Spleen (tissue), 11 donors: ENCODE measurements around the gene ME3. TPM values are rescaled to one million over a fixed set of nuclear protein-coding genes. Genes with fewer than 3 reads are reported as not detected.
"Not testable (repeated sequence)": the region's sequence is repeated elsewhere in the genome, so short reads cannot be mapped to it uniquely, and the experiment has no call there.

Experiments used
- DNase-seq: peaks from one replicate; pipeline ENCODE4 v3.0.0-alpha.2; 2020
- H3K27ac ChIP-seq, 8 donors: fragments of 200-600 bp; sonication (generic) in 7 of 8; 1 replicate in 4 of 8; 2 replicates in 4 of 8; pipeline versions ENCODE4 v1.5.0 to v1.8.0; 2016 to 2021; ENCODE audit warnings: inconsistent platforms in 4 of 8, mild to moderate bottlenecking in 4 of 8, moderate library complexity in 1 of 8
- H3K27me3 ChIP-seq, 7 donors: fragments of 200-600 bp; sonication (generic) in 6 of 7; replicated peaks in 1 of 7; 1 replicate in 4 of 7; 2 replicates in 3 of 7; pipeline versions ENCODE4 v1.5.0 to v1.8.0; 2016 to 2021; ENCODE audit warnings: inconsistent platforms in 3 of 7, mild to moderate bottlenecking in 1 of 7
- H3K36me3 ChIP-seq, 6 donors: fragments of 200-600 bp; sonication (generic) in 5 of 6; 1 replicate in 4 of 6; 2 replicates in 2 of 6; pipeline versions ENCODE4 v1.5.0 to v1.8.0; 2016 to 2021; ENCODE audit warnings: inconsistent platforms in 2 of 6
- H3K4me1 ChIP-seq, 6 donors: fragments of 200-600 bp; sonication (generic) in 5 of 6; 1 replicate in 3 of 6; 2 replicates in 3 of 6; pipeline versions ENCODE4 v1.5.0 to v1.8.0; 2016 to 2021; ENCODE audit warnings: inconsistent platforms in 3 of 6
- H3K4me3 ChIP-seq, 8 donors: fragments of 200-600 bp; sonication (generic) in 7 of 8; 1 replicate in 4 of 8; 2 replicates in 4 of 8; pipeline versions ENCODE4 v1.5.0 to v1.8.0; 2016 to 2021; ENCODE audit warnings: inconsistent platforms in 4 of 8, mild to moderate bottlenecking in 4 of 8, moderate library complexity in 2 of 8
- H3K9me3 ChIP-seq, 8 donors: fragments of 200-600 bp; sonication (generic) in 7 of 8; 1 replicate in 4 of 8; 2 replicates in 4 of 8; pipeline versions ENCODE4 v1.5.0 to v1.8.0; 2016 to 2021; ENCODE audit warnings: inconsistent platforms in 4 of 8
- CTCF ChIP-seq, 11 experiments: fragments of 200-600 bp in 7 of 11; fragments of 450-650 bp in 4 of 11; sonication (generic) in 4 of 11; IDR thresholded peaks in 8 of 11; conservative IDR thresholded peaks in 3 of 11; 1 replicate in 7 of 11; 2 replicates in 4 of 11; pipeline versions ENCODE4 v1.4.0 to v1.8.0; 2016 to 2021; ENCODE audit warnings: antibody characterized with exemption in 11 of 11, inconsistent platforms in 4 of 11, mild to moderate bottlenecking in 1 of 11
- POLR2A ChIP-seq, 3 donors: fragments of 450-650 bp; IDR thresholded peaks; one replicate each; pipeline ENCODE4 v1.5.1; 2017; ENCODE audit warnings: antibody characterized with exemption in 3 of 3, mild to moderate bottlenecking in 1 of 3
- POLR2AphosphoS5 ChIP-seq, 3 donors: sonication (generic); formaldehyde crosslinking; IDR thresholded peaks; one replicate each; pipeline ENCODE4 v1.5.1; 2017; ENCODE audit warnings: antibody characterized with exemption in 3 of 3
- WGBS, 5 donors: extraction: QIAGEN DNeasy Blood & Tissue Kit in 3 of 5; methylation state at CpG; one replicate each; pipeline versions ENCODE4 v1.1.5 to v1.1.7; 2013 to 2018; 5-methylcytosine and 5-hydroxymethylcytosine counted together
- intact Hi-C: fragments of 100-400 bp; cut with DNase I; formaldehyde crosslinking; loops from one replicate; pipeline ENCODE4 v1.15.0; 2023; ENCODE audit warnings: low total_unique reads
- polyA plus RNA-seq, 3 donors: library from polyadenylated mRNA; stranded (reverse); fragments of 200-250 nt; gene quantifications; one replicate each; pipeline ENCODE4 v1.2.1, GENCODE V29; 2013
- total RNA-seq, 7 donors: library from RNA; depleted of rRNA in 3 of 7; stranded (reverse); fragments of >200 nt in 3 of 7; fragmentation: NEBNext Ultra II Directional in 4 of 7; extraction: Animal tissue kit (Norgen Biotek cat#: 25700) in 4 of 7; gene quantifications; one replicate each; pipeline versions ENCODE4 v1.1.0 to v1.2.1, GENCODE V29; 2016 to 2021
- donor health status: healthy with polysubstance abuse.
- donor health status: DM: no; HTN: no; CAD: no; lungs with moderate emphysema.
- donor health status: DM: no; HTN: no; CAD: no.
- donor health status: Bipolar disorder and iron deficiency.
- donor health status: healthy.
- donor health status: DM: no; HTN: no; CAD: no.
- donor health status: DM: yes; HTN: yes; CAD: no.

Gene ME3
- total and polyA plus RNA-seq, 10 donors = 6.4 to 25.9 (median 18.3) TPM

GRCh38 chr11:86660736-86661135, 11.7 kb downstream of the ME3 start:
- 47 to 89% (median 83%) methylated on average over 2 of the region's 2 CpGs for WGBS, 5 donors
- Histone ChIP-seq H3K9me3 (no peaks in the 10 kb centered on the region), H3K4me3 (no peak overlapping the region), H3K27me3 (no peaks in the 10 kb centered on the region), H3K4me1 (no peaks in the 10 kb centered on the region), H3K36me3 (no peaks in the 10 kb centered on the region), H3K27ac (no peak overlapping the region)
- intact Hi-C loops = no loop called here
- DNase-seq = no peak
- TF ChIP-seq POLR2AphosphoS5 (IDR thresholded peaks at IDR 0.05) (no peak), POLR2A (IDR thresholded peaks at IDR 0.05) (no peak), CTCF (IDR thresholded peaks at IDR 0.05 in 8 of 11, conservative IDR thresholded peaks at IDR 0.05 in 3 of 11) (no peak)

DNA sequence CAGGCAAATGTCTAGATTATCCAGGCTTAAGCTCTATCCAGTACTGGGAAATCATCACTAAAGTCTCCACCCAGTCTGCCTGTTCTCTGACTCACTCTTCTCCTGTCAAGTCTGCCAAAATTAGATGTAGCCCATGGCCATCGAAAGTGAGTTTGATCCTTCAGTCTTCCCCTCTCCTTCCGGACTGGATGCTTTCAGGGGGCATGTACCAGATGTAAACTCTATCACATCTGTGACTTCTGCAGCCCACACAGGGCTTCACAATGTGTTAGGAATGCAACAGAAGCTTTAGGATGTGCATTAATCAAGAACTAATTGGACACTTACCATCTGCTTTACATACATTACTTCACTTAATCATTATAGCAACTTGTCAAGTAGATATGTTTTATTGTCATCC, 12.3 kb downstream of the ME3 start:
- no peak for DNase-seq
- TF ChIP-seq CTCF (IDR thresholded peaks at IDR 0.05 in 8 of 11, conservative IDR thresholded peaks at IDR 0.05 in 3 of 11) (no peak), POLR2A (IDR thresholded peaks at IDR 0.05) (no peak), POLR2AphosphoS5 (IDR thresholded peaks at IDR 0.05) (no peak)
- H3K4me1 ChIP-seq = no peaks in the 10 kb centered on the region
- intact Hi-C loops = no loop called here
- H3K27ac ChIP-seq = no peak overlapping the region
- H3K27me3 ChIP-seq = no peaks in the 10 kb centered on the region
- no peak overlapping the region for H3K4me3 ChIP-seq
- 68 to 84% (median 73%) methylated on average over 2 of the region's 2 CpGs for WGBS, 5 donors
- H3K9me3 ChIP-seq = no peaks in the 10 kb centered on the region
- H3K36me3 ChIP-seq = no peaks in the 10 kb centered on the region

DNA sequence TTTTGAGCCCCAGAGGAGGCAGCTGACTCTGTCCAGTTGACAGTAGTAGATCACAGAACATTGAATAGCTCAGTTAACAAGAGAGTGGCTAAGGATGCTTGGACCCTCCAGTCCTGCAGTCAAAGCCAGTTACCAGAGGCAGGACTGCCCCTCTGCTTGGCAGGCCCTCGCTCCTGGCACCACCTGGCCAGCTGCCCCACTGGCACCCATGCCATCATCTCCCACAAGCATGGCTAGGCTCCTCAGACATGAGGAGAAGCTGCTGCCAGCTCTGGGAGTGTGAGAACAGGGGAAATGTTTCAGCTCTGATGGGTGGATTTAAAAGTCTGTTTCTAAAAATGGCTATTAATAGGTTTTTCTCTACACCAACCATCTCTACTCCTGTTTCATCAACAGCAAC, 13.9 kb downstream of the ME3 start:
- no peaks in the 10 kb centered on the region for H3K27me3 ChIP-seq
- H3K4me3 ChIP-seq = no peak overlapping the region
- intact Hi-C loops = no loop called here
- no peak for DNase-seq
- TF ChIP-seq POLR2AphosphoS5 (IDR thresholded peaks at IDR 0.05) = no peak
- no peak for TF ChIP-seq POLR2A (IDR thresholded peaks at IDR 0.05)
- TF ChIP-seq CTCF (IDR thresholded peaks at IDR 0.05 in 8 of 11, conservative IDR thresholded peaks at IDR 0.05 in 3 of 11) = no peak
- no peaks in the 10 kb centered on the region for H3K36me3 ChIP-seq
- no peak overlapping the region for H3K27ac ChIP-seq
- no peaks in the 10 kb centered on the region for H3K9me3 ChIP-seq
- 67 to 92% (median 83%) methylated on average over 1 of the region's 1 CpG for WGBS, 5 donors
- H3K4me1 ChIP-seq = no peaks in the 10 kb centered on the region

DNA sequence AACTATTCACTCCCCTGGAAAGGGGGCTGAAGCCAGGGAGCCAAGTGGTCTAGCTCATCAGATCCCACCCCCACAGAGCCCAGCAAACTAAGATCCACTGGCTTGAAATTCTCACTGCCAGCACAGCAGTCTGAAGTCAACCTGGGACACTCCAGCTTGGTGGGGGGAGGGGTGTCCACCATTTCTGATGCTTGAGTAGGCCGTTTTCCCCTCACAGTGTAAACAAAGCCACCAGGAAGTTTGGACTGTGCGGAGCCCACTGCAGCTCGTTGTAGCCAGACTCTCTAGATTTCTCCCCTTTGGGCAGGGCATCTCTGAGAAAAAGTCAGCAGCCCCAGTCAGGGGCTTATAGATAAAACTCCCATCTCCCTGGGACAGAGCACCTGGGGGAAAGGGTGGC, 27.2 kb downstream of the ME3 start:
- H3K36me3 ChIP-seq, H3K27me3 ChIP-seq, DNase-seq, intact Hi-C loops, H3K9me3 ChIP-seq, H3K4me3 ChIP-seq, H3K27ac ChIP-seq, H3K4me1 ChIP-seq: not testable (repeated sequence)
- WGBS, 5 donors = 62 to 88% (median 71%) methylated on average over 3 of the region's 3 CpGs

DNA sequence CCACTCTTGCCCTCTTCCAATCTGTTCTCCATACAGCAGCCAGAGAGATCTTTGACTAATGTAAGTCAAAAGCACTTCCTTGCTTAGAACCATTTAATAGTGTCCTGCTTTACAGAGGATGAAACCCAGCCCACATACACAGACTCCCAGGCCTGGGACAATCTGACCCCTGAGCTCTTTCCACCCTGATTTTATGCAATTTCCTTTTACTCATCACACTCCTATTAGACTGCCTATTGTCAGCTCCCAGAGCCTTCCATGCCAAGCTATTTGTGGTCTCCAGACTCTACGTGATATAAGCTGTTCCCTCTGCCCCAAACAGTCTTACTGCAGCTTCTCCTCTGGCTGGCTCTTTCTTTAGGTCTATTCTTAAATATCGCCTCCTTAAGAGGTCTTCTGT, 28.1 kb downstream of the ME3 start:
- no peaks in the 10 kb centered on the region for H3K27me3 ChIP-seq
- H3K36me3 ChIP-seq = no peaks in the 10 kb centered on the region
- H3K4me1 ChIP-seq = no peaks in the 10 kb centered on the region
- WGBS, 5 donors = 61 to 82% (median 81%) methylated on average over 2 of the region's 2 CpGs
- no peak overlapping the region for H3K4me3 ChIP-seq
- TF ChIP-seq POLR2A (IDR thresholded peaks at IDR 0.05) = no peak
- TF ChIP-seq POLR2AphosphoS5 (IDR thresholded peaks at IDR 0.05) = no peak
- no peak for TF ChIP-seq CTCF (IDR thresholded peaks at IDR 0.05 in 8 of 11, conservative IDR thresholded peaks at IDR 0.05 in 3 of 11)
- H3K9me3 ChIP-seq = peaks cover 0 to 9% (median 0%) of the 10 kb centered on the region in 8 donors
- H3K27ac ChIP-seq = peak overlapping the region in 2 of 8 donors; percentile 15
- DNase-seq = no peak
- intact Hi-C loops = no loop called here
